NCI-H345 treated with DMSO at 0.1 percent for 48 hours (cell line): Measurements from ENCODE around the gene FBXL12.
"Not testable (repeated sequence)": the region's sequence is repeated elsewhere in the genome, so short reads cannot be mapped to it uniquely, and the experiment has no call there.

Experiments used
- DNase-seq: peaks from one replicate; lab custom pipeline; 2025; ENCODE audit not compliant: unreplicated experiment; lab: John Stamatoyannopoulos, UW

Gene FBXL12

GRCh38 chr19:9839415-9839814, 20.5 kb upstream of the FBXL12 start:
- DNase-seq: no peak

DNA sequence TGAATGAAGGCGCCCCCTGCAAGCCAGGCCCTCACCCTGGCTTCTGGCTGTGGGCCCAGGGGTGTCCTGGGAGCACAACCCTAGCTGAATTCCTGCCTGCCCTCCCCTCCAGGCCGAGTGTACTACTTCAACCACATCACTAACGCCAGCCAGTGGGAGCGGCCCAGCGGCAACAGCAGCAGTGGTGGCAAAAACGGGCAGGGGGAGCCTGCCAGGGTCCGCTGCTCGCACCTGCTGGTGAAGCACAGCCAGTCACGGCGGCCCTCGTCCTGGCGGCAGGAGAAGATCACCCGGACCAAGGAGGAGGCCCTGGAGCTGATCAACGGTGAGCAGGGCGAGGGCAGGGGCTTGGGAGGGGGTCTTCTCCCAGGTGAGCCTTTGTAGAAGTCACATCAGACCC, 19.4 kb upstream of the FBXL12 start:
- no peak for DNase-seq

GRCh38 chr19:9836021-9836420, 17.1 kb upstream of the FBXL12 start:
- DNase-seq: no peak

GRCh38 chr19:9835507-9835949, 16.6 kb upstream of the FBXL12 start:
- DNase-seq: no peak

DNA sequence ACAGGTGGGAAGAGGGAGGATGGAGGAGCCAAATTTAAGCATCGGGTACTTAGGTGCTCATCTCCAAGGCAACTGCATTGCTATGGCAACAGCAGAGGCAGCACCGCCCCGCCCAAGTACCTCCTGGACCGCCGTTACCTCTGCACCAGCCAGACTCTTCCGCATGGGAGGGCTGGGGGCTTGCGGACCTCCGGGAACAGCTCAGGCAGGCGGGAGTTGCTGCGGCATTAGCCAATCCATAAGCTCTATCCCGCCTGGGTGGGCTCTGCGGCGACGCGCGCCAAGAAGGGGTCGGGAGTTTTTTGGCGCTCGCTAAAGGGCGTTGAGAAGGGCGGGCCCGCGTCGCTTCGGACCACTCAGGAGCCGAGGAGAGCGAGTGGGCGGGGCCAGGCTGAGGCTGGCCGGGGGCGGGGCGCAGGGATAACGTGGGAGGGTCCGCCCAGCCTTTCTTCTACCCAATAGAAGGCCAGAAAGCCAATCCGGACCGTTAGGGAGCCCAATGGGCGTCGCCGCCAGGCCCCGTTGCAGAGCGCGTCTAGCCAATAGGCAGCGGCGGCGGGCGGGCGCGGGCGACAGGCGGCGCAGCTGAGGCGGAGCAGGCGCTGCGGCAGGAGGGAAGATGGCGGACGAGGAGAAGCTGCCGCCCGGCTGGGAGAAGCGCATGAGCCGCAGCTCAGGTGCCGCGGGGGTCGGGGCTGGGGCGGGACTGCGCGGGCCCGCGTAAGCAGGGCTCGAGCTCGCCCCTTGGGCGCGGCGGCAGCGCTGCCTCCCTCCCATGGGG, 16.0 kb upstream of the FBXL12 start, which contains the start of gene PIN1:
Gene PIN1, plus strand, starts transcription at position 593 of the 781 bp plus-strand sequence. Its CDS starts 27 bp downstream, at position 620.
- DNase-seq: peak; percentile 98

GRCh38 chr19:9834307-9834725, 15.4 kb upstream of the FBXL12 start:
- DNase-seq: no peak

GRCh38 chr19:9828551-9829063, 9.7 kb upstream of the FBXL12 start:
- no peak for DNase-seq

DNA sequence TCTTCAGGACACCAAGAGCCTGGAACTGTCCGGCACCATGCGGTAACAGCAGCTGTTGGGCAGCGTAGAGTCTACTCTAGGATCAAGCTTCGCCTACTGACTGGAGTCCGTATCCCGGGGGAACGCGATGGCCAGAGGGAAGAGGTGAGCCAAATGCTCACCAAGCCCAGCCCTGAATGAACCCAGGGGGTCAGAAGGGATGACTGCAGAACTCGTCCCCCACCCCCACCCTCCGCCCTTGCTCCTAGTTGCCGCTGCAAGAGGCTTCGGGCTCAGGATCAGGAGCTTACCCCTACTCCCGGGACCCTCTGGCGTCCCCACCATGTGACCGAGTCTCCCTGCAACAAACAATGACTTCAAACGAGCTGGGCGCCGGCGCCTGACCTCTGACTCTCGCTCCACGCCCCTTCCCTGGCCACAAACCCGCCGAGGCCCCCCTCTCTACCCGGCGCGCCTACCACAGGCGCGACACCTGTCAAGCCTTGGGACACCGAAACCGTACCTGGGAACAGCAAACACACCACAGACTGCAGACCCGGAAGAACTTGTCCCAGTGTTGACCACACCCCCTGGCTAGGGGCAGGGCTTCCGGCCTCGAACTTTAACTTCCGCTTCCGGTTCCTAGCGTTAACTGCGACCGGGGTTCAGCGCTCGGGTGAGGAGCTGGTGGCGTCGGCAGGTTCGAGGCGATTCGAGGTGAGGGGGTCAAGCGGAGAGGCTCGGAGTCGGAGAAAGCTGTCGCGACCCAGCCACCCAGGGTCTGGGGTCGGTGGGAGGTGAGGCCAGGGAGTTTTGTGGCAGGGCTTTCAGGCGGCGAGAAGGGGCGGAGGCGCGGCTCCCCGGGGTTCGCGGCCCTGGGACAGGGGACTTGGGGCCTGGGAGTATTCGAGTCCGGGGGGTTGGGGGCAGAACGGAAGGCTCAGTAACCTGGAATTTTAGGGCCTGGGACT, 8.7 kb upstream of the FBXL12 start, which contains the start of gene UBL5:
Gene UBL5, plus strand, starts transcription at position 630 of the 950 bp plus-strand sequence. CDS start 420 bp downstream, outside the sequence.
- peak; percentile 87 for DNase-seq

GRCh38 chr19:9823816-9824215, 4.9 kb upstream of the FBXL12 start:
- no peak for DNase-seq

DNA sequence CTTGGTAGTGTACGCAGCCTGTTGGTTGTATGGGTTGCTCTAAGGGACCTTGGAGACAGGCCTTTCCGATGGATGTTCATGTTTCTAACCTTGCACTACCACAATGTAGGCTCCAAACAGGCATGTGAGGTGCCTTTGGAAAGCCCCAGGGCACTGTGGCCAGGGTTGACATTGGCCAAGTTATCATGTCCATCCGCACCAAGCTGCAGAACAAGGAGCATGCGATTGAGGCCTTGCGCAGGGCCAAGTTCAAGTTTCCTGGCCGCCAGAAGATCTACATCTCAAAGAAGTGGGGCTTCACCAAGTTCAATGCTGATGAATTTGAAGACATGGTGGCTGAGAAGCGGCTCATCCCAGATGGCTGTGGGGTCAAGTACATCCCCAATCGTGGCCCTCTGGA, 1.2 kb upstream of the FBXL12 start:
- not testable (repeated sequence) for DNase-seq

DNA sequence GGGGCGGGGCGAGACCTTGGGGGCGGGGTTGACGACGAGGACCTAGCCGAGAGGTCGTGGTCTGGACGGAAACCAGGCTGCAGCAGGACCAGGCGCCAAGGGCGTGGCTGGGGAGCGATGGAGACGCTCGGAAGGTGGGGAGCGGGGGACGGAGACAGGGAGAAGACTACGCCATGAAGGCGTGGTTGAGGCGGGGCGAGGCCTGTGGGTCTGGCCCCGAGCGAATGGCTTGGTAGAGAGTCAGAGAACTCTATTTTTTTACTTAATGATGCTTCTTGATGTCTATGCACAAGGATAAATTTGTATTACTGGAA, 674 bp upstream of the FBXL12 start:
- no peak for DNase-seq

DNA sequence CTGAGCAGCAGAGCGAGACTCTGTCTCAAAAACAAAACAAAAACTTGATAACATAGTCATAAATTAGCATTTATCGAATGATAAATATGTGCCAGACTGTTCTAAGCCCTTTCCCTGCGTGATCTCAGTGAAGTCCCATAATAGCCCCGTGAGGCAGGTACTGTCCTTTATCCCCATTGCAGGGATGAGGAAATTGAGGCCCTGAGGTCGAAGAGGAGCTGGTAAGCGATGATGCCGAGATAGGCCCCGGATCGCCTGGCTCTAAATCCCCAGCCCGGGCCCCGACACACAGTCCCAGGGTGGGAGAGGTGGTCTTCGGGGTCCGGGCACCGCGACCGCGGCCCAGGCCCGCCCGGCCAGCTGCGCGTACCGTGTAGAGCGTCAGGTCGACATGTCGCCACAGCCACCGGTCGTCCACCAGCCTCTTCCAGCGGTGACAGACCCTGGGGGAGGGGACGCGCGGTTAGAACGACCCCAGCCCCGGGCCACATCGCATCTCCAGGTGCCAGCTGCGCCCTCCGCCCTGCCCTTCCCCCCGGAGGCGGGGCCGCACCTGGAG, 625 bp downstream of the FBXL12 start:
- DNase-seq: no peak

DNA sequence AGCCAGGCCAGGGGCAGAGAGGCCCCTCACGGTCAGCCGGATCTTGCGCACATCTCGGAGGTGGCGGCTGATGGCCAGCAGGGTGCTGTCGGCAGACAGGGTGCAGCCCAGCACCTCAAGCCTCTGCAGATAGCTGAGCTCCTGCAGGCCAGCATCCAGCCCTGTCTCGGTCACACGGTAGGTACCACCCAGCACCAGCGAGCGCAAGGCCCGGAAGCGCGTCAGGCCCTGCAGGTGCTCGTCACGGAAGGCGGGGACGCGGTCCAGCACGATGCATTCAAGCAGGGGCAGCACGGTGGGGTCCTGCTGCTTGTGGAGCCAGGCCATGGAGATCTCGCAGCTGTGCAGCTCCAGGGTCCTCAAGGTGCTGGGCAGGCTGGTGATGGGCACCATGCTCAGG, 7.7 kb downstream of the FBXL12 start:
- DNase-seq: no peak

- no peak for DNase-seq
Observed at GRCh38 chr19:9808855-9809824, 9.7 kb downstream of the FBXL12 start.

DNA sequence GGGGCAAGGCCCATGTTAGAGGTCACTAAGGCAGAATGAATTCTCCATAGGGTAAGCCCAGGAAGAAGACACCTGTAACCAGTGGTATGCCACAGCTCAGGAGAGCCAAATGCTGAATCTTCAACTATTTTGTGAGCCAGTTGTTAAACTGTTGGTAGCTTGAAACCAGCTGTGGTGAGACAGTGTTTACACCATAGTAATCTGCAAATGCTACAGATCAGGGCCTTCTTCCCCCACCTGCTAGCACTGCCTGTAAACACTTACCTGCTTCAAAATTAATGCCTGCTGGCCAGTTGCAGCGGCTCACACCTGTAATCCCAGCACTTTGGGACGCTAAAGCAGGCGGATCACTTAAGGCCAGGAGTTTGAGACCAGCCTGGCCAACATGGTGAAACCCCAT, 12.1 kb downstream of the FBXL12 start:
- no peak for DNase-seq

DNA sequence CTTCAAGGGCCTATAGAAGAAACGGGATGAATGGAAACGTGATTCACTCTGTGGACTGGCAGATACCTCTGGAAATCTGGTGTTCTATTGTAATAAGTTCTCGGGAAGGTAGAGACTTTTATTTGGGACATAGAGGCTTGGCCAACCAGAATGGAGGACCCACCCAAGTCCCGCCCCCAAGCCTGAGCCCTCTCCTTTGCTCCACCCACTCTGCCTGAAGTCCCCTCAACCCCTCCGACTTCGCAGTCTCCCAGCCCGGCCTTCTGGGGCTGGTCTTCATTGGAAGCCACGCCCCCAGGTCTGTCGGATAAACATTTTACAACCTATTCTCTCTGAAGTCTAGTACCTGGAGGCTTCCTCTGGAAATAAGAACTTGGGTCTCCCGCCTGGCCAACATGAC, 16.9 kb downstream of the FBXL12 start:
- DNase-seq: no peak

- no peak for DNase-seq
Observed at GRCh38 chr19:9799162-9799561, 19.7 kb downstream of the FBXL12 start.

DNA sequence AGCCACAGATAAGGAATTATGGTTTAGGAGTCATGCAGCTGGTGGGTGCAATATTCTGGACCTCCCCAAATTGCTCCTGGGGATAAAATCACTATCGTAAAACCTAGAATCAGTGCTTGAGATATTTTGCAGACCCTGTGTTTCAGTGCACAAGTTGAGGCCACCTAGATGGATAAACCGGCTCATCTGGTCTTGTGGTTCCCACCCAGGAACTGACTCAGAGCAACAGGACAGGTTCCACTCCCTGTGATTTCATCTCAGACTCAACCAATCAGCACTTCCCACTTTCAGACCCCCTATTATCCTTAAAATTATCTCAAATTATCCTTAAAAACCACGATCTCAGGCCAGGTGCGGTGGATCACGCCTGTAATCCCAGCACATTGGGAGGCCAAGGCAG, 21.0 kb downstream of the FBXL12 start:
- DNase-seq: no peak

DNA sequence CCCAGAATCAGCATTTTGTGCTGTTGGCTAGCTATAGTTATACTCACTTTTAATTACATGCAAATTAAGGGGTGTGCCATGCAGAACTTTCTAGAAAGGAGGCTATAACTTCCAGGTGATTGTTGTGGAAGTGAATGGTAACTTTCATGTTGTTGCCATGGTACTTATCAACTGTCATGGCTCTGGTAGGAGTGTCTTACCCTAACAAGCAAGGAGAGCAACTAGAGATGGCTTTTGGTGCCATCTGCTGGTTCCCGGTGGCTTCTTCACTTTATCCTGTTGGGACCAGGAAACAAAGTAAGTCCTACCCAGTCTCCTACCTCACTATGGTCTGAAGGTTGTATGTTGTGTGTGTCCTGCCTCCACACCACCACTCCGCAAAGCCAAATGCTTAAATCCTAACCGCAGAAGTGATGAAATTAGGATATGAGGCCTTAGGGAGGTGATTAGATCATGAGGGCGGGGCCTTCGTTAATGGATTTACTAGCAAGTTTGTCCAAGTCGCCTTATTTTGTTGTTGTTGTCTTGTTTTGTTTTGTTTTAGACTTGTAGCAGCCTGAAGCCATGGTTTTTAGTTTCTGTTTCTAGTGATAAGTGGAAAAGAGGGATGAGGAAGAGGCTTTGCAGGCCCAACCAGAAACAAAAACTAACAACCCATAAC, 22.6 kb downstream of the FBXL12 start:
- DNase-seq: peak; percentile 80
